ENCODE results near the gene NFKB1.

GRCh38 chr4:102543030-102543928 is 42.1 kb downstream of the NFKB1 start:
- TF ChIP-seq CTCF (IDR thresholded peaks at IDR 0.05) (no peak), EP300 (IDR thresholded peaks at IDR 0.05) (no peak)
